Islet precursor cell (in vitro differentiated cells): ENCODE results near the gene ISG20.

Experiments
- DNase-seq: peaks from one replicate; pipeline ENCODE4 v3.0.0-alpha.2; 2018

ISG20 gene

DNA sequence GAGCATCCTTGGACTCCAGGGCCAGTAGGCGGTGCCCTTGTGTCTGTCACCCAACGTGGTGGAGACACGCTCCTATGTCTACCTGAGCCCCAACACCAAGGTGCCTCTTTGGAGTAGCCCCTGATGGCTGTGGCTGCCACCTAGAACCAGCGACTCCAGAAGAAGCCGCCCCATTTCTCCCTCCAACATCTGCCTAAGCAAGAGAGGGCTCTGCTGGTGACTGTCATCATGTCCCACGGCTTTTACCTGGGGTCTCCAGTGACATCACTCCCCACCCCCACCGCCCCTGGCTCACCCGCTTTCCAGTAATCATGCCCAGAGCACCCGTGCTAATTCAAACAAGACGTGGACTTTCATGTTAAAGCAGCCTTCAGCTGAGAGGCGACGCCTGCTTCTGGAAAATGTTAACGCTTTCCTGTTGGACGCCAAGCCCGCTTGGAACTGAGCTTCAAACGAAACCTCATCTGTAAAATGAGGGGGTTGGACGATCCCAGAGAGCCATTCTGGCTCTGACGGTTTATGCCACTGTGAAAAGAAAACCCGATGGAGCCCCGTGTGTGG is 57.0 kb downstream of the ISG20 start:
- DNase-seq = peak; percentile 47

DNA sequence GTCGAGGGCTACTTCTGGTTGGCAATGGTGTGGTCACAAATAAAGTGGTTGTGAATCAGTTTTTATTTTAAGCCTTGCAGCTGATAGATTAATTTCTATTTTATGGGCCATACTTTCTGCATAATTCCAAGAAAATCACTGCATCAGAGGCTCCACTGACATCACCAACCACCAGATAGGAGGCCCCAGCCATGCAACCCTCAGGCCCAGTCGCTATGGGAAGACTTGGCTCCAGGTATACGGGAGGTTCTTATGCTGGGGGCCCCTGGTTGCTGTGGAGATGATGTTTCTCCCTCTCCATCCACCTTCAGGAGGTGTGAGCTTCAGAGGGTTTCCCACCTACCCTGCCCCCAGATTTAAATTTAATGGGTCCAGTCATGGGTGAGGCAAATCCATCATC is 57.4 kb downstream of the ISG20 start:
- DNase-seq = no peak

DNA sequence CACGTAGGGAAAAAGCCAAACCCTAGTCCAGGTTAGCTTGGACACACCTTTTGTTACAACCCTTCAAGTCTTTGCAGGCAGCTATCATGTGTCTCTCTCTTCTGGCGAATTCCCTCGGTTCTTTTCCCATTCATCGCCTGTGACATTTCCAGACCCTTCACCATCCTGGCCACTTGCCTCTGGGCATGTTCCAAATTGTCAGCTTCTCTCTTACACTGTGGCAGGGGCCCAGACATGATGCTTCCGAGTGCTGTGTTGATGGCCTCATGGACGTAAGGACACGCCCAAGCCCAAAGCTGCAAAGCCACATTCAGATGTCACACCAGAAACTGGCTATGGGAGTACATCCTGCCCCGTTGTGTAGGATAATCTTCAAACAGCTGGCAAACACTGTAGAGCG is 58.5 kb downstream of the ISG20 start:
- no peak for DNase-seq

DNA sequence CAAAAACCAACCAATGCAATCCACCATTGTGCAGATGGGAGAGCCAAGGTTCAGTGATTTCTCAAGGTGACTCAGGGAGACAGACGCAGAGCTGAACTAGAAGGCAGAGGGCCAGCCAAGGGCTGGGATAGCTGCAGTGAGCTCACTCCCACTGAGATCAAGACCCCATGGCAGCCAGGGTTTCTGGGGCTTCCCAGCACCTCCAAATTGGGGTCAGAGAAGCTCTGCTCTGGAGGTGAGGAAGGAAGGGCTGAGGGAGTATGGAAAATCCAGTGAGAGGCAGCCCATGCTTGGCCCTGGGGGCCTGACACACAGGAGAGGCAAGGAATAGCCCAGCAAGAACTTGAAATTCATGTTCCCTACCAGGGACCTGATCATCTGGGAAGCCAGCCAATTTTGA is 61.0 kb downstream of the ISG20 start:
- no peak for DNase-seq

DNA sequence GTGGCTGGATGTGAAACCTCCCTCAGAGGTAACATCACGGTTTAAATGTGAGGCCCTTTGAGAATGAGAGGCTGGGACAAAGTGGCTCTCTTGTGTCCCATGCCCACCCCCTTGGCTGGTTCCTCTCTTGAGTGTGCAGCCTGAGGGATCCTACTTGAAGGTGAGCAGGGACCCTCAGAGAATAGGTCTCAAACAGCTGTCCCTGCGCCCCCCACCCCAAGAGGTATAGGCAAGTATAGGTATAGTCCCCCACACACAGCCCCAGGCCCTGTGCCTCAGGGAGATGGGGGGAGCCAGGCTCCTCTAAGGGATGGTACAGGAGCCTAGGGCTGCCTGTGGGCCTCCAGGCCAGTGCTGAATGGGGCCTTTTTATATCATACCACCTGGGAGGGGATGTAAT is 61.9 kb downstream of the ISG20 start:
- no peak for DNase-seq

DNA sequence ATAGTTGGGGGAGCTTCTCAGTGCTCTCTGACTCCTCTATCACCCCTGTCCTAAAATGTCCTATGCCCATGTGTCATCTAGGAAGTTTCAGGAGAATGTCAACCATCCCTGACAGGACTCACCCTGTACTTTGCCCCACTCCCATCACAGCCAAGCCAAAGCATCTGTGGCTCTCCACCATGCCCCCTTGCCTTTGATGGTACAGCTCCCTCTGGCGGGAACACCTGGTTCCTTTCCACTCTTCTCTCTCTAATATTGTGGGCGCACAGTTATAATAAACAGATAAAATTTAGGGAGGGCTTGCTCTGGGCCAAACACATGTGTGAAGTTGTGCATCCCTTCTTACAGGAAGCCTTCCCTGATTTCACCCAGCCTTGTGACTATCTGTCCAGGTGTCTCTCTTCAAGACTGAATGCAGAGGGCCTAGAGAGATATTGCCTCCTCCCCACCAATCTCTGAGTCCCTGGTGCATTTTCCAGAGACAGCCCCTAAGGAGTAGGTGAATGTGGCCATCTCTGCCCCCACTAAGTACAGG is 62.8 kb downstream of the ISG20 start:
- peak; percentile 65 for DNase-seq

DNA sequence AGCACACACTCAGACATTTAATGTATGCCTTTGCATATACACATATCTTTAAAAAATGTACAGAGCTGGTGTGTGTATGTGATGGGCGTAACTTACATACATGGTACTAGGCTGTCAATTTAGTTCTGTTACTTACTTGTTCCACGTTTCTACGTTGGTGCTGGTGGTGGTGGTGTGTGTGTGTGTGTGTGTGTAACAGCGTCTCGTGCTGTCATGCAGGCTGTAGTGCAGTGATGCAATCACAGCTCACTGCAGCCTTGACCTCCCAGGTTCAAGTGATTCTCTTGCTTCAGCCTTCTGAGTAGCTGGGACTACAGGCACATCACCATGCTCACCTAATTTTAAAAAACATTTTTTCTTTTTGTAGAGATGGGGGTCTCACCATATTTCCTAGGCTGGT is 64.2 kb downstream of the ISG20 start:
- no peak for DNase-seq

DNA sequence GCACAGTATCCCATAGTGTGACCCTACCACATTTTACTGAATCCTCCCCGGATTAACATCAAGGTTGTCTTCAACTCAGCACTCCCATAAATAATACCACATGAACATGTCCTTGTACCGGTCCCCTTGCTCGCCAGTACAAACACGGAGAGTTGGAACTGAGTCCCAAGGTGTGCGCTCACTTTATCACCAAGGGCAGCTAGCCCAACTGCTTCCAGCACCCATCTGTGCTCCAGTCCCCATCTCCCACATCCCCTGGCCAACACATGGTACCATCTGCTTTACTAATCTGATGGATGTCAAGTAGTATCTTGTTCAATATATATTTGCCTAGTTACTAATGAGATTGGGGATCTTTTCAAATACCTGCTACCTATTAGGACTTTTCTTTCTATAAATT is 64.7 kb downstream of the ISG20 start:
- DNase-seq = no peak

DNA sequence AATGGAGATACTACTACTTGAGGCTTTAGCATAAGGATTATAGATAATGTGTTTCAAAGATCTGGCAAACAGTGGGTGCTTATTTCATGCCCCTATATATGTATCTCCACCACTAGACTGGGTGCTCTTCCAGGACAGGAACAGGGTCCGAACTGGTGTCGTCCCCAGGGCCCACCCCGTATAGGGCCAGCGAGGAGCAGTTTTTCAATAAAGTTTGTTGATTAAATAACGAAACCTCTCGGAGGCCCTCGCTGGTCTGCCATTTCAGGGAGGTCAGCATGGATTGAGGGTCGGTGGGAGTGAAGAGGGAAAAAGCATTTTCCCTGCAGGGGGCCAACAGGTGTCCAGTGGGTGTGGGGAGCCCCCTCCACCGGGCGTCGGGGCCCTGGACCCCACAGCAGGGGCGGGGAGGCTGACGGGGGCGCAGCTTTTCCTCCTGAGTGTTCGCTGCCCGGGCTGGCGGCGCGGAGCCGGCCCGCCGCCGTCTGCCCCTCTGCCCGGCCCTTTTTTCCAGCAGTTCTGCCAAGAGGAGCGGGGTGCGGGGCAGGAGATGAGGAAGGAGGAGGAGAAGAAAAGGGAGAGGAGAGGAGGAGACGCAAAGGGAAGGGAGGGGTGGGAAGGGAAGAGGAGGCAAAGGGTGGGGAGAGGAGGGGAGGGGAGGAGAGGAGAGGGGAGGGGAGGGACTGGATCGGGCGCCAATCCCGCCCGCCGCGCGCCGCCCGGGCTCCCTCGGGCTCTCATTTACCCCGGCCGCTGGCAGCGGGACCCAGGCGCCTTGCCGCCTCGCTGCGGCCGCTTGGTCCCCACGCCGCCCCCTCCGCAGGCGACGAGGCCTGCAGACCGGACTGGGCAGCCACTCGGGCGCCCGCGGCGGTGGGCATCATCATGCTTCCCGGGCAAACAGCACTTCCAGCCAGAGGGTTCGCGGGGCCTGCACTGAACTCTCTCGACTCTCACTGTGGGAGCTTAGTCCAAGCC is 66.3 kb downstream of the ISG20 start:
- peak; percentile 56 for DNase-seq

DNA sequence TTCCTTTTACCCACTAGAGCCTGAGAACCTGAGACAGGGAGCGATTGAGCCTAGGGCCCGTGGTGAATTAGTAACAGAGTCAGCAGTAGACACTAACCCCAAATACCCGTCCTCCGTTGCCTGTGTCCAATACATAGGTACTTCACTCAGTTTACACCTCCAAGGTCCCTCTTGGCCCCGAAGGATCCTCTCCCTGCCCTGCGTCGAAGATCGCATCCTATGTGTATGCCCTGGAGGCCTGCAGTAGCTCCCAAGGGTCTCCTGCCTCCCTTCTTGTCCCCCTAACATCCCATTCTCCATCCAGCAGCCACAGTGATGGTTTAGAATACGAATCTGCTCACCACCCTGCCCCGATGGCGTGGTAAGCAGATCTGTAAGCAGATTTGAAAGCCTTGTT is 67.0 kb downstream of the ISG20 start:
- no peak for DNase-seq
